KOPT-K1 (cell line): Measurements from ENCODE around the gene CATSPERD.

Experiments
- H3K27ac ChIP-seq: fragments of 200-600 bp; sonication (generic); 2 replicates; pipeline ENCODE4 v1.5.1; 2016; ENCODE audit warnings: antibody characterized with exemption, mild to moderate bottlenecking, low read depth, low read length; ENCODE audit not compliant: poor library complexity, severe bottlenecking
- H3K36me3 ChIP-seq: fragments of 200-600 bp; sonication (generic); 2 replicates; pipeline ENCODE4 v1.5.1; 2017; ENCODE audit warnings: antibody characterized with exemption, mild to moderate bottlenecking, low read length, moderate library complexity; ENCODE audit not compliant: insufficient read depth
- H3K9me3 ChIP-seq: fragments of 200-600 bp; sonication (generic); 2 replicates; pipeline ENCODE4 v1.5.1; 2017; ENCODE audit warnings: antibody characterized with exemption, low read length, mild to moderate bottlenecking; ENCODE audit not compliant: insufficient read depth, poor library complexity, severe bottlenecking

Gene CATSPERD

GRCh38 chr19:5790559-5791520, 70.4 kb downstream of the CATSPERD start, which contains the start of gene DUS3L:
DUS3L (minus strand) TSS chr19:5791163; CDS start chr19:5791141, 22 bp downstream.
- no peaks in the 10 kb centered on the region for H3K9me3 ChIP-seq

GRCh38 chr19:5792224-5792623, 71.8 kb downstream of the CATSPERD start:
- Histone ChIP-seq H3K9me3 (no peaks in the 10 kb centered on the region), H3K36me3 (peaks cover 31% of the 10 kb centered on the region), H3K27ac (no peak overlapping the region)

More at GRCh38 chr19:5790559-5791520, 70.4 kb downstream of the CATSPERD start, which contains the start of gene DUS3L:
- Histone ChIP-seq H3K27ac (peak within 1 kb of the TSS; percentile 95), H3K36me3 (peaks cover 44% of the 10 kb centered on the region)

- Histone ChIP-seq H3K27ac (no peak overlapping the region), H3K36me3 (peaks cover 21% of the 10 kb centered on the region), H3K9me3 (no peaks in the 10 kb centered on the region)
These were observed 72.8 kb downstream of the CATSPERD start for GRCh38 chr19:5793188-5793587.

- Histone ChIP-seq H3K36me3 (no peaks in the 10 kb centered on the region), H3K9me3 (no peaks in the 10 kb centered on the region), H3K27ac (no peak overlapping the region)
These were observed 75.0 kb downstream of the CATSPERD start for GRCh38 chr19:5795382-5795919.

- H3K36me3 ChIP-seq: no peaks in the 10 kb centered on the region
- H3K27ac ChIP-seq: no peak overlapping the region
- no peaks in the 10 kb centered on the region for H3K9me3 ChIP-seq
These were observed 77.8 kb downstream of the CATSPERD start for GRCh38 chr19:5798244-5798643.

- Histone ChIP-seq H3K27ac (peak overlapping the region; percentile 50), H3K36me3 (no peaks in the 10 kb centered on the region), H3K9me3 (no peaks in the 10 kb centered on the region)
These were observed 79.1 kb downstream of the CATSPERD start for GRCh38 chr19:5799247-5800241.

GRCh38 chr19:5800361-5801270, 80.2 kb downstream of the CATSPERD start:
- Histone ChIP-seq H3K27ac (peak overlapping the region; percentile 50), H3K36me3 (no peaks in the 10 kb centered on the region), H3K9me3 (no peaks in the 10 kb centered on the region)

- no peaks in the 10 kb centered on the region for H3K9me3 ChIP-seq
- H3K36me3 ChIP-seq: no peaks in the 10 kb centered on the region
- no peak overlapping the region for H3K27ac ChIP-seq
These were observed 81.6 kb downstream of the CATSPERD start for GRCh38 chr19:5801796-5802619.

GRCh38 chr19:5803441-5803751, 83.0 kb downstream of the CATSPERD start:
- Histone ChIP-seq H3K9me3 (no peaks in the 10 kb centered on the region), H3K27ac (peak overlapping the region; percentile 42), H3K36me3 (no peaks in the 10 kb centered on the region)

GRCh38 chr19:5803752-5804515, 83.5 kb downstream of the CATSPERD start:
- Histone ChIP-seq H3K9me3 (no peaks in the 10 kb centered on the region), H3K27ac (peak overlapping the region; percentile 42), H3K36me3 (no peaks in the 10 kb centered on the region)

- no peak within 1 kb of the TSS for H3K27ac ChIP-seq
- H3K36me3 ChIP-seq: no peaks in the 10 kb centered on the region
- no peaks in the 10 kb centered on the region for H3K9me3 ChIP-seq
These were observed 84.4 kb downstream of the CATSPERD start, which contains the start of gene NRTN for GRCh38 chr19:5804516-5805461. NRTN (plus strand) TSS chr19:5805067; CDS start chr19:5824166, 19,099 bp downstream.
